Measurements from ENCODE around the gene ACTR10.
"Not testable (repeated sequence)": the region's sequence is repeated elsewhere in the genome, so short reads cannot be mapped to it uniquely, and the experiment has no call there.

Gene ACTR10

DNA sequence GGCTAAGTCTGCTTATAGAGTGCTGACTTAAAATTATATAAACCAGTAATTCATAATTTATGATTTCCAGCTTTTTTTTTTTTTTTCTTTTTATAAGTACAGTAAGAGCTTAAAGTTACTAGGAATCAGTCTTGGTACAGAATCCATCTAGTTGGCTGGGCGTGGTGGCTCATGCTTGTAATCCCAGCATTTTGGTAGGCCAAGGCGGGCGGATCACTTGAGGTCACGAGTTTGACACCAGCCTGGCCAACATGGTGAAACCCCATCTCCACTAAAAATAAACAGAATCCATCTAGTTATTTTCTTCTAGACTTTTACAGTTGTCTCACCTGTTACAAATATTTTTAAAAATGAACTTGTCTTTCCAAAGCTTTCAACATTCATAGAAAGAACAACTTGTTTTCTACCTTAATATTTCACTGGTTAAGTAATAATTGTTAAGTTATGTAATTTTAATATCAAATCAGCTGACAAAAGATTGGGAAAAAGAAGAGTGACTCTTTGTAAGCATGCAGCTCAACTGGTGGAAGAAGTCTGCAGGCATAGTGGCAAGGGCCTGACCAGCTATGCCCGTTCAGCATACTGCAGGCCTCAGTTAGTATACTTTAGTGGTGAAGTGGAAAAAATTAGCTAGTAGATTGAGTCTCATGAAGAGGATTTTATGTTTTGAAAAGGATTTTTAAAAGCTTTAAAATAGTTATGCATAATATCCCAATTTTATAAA lies 27.3 kb downstream of the ACTR10 start:
- DNase-seq: no peak

DNA sequence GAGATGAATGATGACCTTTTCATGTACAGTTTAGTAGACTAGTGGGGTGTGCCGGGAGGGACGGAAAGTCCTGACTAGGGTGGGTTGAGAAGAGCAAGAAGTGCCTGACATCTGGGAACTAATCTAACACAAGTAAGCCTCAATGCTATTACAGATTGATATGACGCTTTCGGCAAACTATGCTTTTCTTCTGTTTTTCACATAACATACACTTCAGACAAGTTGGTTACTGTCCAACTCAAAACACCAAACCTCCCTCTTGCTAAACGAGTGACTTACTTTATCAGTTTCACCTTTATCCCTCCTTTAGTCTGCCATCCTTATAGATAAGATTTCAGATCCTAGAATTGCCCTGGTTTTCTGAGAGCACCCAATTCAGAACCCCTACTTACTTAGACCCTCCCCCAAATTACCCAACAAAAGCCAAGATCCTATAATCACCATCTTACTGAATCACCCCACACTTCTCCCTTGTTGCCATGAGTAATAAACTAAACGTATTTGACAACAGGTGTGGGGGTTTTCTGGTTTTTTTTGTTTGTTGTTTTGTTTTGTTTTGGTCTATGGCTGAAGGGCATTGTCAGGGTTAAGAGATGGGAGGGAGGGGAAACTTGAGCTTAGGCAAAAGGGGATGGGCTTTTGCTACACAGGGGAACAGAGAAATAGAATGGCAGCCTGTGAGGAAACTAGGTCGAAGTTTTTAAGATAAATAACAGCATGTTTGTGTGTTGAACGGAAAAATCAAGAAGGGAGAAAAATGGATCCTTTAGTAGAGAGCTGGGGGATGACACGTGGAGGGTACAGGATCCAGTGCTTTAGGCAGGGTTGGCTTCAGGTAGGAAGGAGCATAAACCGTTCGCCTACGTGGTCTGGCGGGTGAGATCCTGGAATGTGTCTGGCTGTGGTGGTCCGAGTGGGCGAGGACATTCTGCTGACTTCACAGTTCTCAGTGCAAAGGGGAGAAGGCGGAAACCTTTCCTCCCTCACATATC lies 38.6 kb downstream of the ACTR10 start:
- DNase-seq: no peak

DNA sequence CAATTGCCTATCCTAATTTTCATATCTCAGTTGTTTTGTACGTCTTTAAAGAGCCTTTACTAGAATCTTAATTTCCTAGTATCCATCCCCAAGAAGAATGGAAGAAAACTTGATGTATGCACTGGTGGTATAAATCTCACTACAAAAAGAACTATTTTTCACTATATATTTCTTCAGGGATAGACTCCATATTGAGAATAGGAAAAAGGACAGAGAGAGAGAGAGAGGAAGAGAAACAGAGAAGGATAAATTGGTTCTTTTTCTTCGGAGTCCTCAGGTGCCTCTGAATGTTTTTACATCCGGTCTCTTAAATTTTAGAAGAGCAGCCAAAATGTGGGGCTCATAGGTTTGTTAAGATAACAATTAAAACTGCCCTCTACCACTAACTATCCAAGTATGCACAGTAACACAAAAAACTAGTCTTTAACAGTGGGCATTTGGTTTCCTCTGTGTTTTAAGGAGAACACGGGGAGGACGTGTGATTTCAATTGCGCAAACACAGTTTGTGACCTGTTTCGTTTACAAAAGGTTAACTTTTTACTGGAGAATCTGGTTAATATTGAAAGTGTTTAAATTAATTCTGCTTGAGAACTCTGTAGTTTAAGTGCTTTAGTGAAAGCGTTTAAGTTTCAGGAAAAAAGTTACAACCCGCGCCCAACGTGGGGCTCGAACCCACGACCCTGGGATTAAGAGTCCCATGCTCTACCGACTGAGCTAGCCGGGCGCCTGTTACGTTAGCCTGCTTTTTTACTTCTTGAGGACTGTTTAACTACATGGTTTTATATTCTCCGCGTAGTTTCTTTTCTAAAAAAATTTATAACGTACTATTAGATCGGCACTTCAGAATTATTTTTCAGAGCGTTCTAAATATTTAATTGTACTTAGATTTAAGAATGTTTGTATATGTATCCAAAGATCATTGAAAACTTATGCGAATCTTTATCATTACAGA lies 39.6 kb downstream of the ACTR10 start:
- DNase-seq: peak; percentile 71

DNA sequence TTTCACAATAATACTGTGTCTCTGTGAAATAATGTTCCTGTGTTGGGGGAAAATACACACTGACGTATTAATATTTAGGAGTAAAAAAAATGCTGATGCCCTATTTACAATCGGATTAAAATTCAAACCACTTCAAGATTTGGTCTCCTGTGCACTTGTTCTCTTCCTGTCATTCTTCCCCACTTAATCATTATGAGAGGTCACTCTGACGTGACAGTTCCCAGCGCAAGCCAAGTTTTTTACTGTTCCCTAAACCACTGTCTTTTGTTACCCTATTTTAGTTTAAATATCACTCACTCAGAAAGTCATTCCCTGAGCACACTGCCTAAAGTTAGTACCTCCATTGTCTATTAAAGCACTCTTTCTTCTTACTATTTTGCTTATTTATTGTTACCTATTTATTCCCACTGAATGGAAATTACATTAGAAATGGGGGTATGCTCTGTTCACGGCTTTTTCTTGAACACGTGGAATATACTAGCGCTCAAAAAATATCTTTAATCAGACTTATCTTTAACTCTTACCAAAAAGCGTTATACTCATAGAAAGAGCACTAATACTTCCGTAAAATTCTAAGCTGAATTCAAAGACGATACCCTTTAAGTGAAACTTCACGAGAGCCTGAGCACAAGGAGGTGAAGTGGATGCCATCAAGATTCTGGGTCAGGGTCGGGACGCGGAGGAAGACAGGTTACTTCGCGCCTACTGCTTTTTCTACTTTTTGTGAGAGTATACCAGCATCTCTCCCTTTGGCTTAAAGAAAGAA lies 44.0 kb downstream of the ACTR10 start:
- peak; percentile 75 for DNase-seq

DNA sequence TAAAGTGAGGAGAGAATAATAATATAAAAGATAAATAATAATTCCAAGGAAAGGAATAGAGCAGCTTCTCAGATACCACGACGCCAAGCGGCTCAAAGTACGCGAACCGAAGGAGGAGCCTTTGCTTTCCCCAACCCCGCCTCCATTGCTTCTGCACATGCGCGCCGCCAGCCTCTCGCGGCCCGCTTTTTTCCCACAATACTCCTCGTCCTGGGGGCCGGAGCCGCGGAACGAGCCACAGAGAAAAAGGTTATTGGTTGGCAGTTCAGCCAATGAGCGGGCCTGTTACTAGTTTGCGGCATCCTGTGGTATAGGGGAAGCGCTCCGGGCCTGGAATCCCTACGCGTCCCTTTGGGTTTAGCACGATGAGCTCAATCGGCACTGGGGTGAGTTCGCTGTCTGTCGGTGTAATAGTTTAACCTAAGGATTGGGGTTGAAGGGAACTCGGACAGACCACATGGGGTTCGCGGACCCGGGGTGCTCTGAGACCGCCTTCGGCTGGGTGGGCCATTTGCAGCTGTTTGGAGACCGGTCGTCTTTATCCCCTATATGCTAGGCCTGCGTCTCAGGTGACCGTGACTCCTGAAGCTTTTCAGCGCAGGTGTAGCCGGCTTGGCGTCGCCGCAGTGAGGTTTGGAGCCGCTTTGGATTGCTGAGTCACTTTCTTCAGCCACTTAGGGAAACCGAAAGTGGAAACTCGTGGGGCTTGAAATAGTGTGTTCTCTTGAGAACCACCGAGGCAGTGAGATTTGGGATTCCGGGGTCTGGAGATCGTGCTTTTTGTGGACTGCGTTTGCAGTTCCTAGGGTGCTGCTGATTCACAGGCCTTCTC lies 44.8 kb downstream of the ACTR10 start, which contains the start of gene PSMA3:
PSMA3 (plus strand) TSS at position 288 of the 832 bp plus-strand sequence; CDS start at position 366, 78 bp downstream.
- peak; percentile 99 for DNase-seq

DNA sequence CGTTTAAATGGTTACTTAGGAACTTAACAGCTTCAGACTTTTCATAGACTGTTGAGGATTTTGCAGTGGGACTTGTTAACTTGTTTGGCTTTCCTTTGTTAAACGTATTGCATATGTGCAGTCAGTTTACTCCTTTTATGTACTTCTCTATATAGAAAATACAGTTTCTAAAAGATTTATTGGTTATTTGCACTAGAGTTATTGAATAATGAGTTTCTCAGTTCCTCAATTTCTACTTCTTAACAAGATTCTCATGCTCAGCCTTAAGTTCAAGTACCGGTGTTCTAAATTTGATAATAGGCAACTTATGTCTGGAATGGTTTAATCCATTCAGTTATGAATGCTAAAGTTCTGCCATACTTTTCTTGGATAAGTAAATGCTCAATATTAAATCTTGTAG lies 45.6 kb downstream of the ACTR10 start:
- DNase-seq: peak; percentile 64

DNA sequence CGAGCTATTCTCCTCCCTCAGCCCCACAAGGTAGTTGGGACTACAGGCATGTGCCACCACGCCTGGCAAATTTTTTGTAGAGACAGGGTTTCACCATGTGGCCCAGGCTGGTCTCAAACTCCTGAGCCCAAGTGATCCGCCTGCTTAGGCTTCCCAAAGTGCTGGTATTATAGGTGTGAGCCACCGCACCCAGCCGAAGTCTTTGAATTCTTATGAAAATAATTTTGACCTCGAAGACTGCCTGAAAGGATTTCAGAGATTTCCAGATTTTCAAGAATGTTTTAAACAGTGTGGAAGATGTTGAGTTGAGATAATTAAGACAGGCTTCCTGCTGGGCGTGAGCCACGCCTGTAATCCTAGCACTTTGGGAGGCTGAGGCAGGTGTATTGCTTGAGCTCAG lies 49.7 kb downstream of the ACTR10 start:
- DNase-seq: no peak

DNA sequence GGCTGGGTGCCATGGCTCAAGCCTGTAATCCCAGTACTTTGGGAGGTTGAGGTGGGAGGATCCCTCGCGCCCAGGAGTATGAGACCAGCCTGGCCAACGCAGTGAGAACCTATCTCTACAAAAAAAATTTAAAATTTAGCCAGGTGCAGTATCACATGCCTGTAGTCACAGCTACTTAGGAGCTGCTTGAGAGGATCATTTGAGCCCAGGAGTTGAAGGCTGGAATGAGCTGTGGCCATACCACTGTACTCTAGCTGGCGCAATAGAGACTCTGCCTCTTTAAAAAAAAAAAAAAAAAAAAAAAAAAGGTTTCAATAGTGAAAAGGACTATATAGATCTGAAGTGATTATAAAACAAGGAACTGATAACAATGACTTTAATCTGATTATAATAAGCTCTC lies 58.2 kb downstream of the ACTR10 start:
- no peak for DNase-seq

DNA sequence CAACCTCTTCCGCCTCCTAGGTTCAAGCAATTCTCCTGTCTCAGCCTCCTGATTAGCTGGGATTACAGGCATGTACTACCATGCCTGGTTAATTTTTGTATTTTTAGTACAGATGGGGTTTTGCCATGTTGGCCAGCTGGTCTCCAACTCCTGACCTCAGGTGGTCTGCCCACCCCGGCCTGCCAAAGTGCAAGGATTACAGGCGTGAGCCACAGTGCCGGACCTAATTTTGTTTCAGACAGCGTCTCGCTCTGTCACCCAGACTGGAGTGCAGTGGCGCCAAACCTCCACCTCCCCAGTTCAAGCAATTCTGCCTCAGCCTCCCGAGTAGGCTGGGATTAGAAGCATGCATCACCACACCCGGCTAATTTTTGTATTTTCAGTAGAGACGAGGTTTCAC lies 62.1 kb downstream of the ACTR10 start:
- DNase-seq: not testable (repeated sequence)

DNA sequence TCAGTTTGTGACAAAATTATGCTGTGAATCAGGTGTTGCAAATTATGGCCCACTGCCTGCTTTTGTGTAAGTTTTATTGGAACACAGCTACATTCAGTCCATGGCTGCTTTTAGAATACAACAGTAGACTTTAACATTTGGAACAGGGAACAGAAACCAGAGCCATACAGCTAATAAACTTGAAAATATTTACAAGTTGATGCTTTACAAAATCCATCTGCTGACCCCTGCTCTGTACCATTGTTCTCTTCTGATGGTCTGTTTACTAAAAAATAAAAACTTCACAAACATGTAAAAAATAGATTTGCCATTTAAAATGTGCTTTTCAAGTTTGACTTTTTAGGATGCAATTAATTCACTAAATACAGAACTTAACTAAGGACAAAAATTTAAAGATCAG lies 65.5 kb downstream of the ACTR10 start:
- DNase-seq: no peak

DNA sequence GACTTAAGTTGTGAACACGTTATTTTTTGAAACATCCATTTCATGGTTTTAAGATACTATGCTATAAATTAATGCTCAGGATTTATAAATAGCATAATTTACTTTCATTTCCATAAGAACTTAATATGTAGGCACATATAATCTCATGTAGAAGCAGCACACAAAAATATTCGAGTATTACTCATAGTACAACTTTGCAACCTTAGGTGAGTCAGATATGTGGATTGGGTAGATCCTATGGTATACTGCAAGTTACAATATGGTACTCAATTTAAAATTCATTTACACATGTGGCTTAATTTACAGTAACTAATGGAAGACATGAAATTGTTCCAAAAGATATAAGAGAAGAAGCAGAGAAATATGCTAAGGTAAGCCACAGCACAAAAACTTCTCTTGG lies 70.7 kb downstream of the ACTR10 start:
- DNase-seq: no peak

DNA sequence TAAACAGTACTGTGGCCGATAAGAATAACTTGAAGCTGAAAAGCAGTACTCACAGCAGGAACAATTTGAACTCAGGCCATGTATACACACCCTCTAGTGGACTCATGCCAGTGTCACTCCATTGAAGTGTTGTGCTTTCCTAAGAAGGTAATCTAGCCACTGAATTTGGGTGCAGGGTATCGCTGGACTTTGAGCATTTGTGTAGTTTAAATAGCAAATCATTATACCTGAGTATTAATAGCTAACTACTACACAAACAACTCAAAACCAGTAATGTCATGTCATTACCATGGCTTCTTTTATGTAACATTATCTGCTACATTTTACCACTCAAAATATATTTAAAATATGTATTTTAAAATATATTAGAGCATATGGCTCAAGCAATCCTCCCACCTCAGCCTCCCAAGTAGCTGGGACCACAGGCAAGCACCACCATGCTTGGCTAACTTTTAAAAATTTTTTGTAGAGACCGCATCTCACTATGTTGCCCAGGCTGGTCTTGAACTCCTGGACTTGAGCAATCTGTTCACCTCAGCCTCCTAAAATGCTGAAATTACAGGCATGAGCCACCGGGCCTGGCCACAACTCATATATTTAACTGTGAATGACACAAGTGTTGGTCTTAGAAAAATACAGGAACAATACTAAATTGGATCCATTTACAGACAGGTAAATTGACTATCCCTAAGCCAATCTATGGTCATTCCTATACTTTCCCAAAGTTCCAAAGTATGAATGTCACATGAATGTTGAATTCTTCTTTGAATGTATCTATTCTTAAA lies 72.8 kb downstream of the ACTR10 start:
- peak; percentile 92 for DNase-seq

DNA sequence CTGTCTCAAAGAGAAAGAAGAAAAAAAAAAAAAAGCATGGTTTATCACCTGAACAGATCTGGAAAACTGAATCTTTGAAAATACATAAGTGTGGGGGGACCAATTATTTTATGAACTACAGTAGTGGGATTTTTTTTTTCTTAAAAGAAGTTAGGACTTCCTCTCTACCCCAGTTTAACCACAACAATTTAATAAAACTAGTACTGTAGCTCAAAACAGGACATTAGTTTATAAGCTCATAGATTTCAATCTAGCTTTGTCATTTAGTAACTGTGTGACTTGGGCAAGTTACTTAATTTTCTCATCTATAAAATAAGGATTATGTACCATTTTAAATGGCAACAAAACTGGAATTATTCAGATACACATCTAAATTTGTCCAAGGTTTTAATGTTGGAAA lies 74.9 kb downstream of the ACTR10 start:
- no peak for DNase-seq

DNA sequence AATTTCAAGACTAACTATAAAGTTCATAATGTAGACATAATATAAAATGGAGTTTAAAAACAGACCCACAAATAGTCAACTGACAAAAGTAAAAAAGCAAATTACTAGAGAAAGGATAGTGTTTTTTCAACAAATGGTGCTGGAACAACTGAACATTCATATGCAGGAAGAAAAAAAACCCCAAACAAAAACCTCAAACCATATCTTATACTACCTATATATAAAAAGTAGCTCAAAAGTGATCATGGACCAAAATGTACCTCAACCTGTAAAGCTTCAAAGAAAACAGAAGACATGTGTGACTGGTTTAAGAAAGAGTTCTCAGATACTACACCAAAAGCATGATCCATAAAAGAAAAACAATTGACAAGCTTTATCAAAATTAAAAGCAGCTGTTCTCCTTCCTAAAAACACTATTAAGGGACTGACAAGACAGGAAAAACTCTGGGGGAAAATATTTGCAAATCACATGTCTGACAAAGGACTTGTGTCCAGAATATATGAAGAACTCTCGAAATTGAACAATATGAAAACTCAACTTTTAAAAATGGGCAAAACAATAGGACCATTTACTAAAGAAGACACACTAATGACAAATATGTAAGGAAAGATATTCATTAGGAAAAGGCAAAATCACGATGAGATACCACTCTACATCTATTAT lies 75.7 kb downstream of the ACTR10 start:
- no peak for DNase-seq

DNA sequence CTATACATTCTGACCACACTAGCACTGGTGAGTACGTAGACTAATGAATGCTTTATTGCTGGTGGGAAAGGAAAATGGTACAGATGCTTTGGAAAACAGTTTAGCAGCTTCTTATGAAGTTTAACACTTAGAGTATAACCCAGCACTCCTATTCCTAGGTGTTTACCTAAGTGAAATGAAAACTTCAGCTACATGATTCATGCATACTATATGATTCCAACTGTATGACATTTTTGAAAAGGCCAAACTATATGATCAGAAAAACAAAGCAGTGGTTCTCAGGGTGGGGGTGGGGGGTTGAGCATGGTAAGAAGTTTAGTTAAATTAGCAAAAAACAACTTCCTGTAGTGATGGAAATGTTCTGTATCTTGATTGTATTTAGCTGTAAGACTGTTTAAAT lies 76.3 kb downstream of the ACTR10 start:
- no peak for DNase-seq

DNA sequence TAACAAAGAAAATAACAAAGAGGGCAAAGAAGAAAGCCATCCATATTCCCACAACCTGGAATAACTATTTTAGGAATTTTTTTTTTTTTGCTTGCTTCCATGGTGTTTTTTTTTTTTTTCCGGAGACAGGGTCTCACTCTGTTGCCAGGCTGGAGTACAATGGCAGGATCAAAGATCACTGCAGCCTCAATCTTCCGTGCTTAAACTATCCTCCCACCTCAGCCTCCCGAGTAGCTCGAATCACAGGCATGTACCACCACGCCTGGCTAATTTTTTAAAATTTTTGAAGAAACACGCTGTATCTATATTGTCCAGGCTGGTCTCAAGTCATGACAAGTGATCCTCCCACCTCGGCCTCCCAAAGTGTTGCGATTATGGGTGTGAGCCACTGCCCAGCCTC lies 78.2 kb downstream of the ACTR10 start:
- no peak for DNase-seq

DNA sequence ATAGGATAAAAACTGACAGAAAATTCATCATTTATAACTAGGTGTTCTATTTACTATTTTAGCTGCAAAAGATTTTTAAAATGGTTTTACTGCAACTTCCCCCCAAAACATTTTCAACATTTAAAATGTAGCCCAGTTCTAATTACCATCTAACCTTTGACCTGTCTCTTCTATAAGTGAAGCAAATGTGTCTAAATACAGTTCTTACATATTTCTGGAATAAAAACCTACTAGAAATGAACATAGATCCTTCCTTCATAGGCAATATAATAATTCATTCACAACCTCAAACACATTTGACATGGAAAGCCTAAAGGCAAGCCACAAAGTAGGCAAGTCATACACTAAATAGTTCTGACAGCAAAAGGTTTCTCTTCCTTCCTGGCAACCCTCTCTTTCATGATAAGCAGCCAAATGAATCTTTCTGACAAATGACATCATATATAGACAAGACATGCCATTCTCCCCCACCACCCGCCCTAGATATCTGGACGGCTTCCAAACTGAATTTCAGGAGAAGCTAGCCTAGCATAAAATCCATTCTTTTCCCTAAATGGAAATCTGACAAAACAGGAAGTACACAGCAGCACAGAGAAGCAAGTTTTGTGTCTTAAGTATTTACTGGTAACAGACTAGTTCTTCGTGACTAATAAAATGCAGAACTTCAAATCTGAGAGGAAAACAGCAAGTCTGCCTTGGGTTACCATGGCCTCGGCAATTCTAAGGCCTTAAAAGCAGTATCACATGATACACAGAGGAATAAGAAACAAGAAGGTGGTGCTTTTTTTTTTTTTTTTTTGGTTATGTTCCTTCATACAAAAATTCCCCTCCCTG lies 81.2 kb downstream of the ACTR10 start:
- DNase-seq: peak; percentile 82

DNA sequence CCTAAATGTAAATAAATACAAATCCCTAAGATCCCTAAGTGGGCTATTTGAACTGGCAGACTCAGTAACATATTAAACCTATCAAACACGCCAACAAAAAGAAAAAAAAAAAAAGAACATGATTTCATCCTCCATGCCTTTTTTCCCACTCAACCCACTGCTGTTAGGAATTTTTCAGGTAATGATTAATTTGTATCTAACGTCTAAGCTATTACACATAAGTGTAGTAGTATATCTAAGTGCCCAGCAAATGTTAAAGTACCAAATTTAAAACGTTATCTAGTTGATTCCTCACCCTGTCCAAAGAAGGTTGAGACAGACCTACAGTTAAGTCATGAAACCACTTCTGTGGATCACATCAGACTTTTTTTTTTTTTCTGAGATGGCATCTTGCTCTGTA lies 82.0 kb downstream of the ACTR10 start:
- no peak for DNase-seq
